Left cardiac atrium (tissue), 4 donors: ENCODE results near the gene KIAA1671. TPM values are rescaled to one million over a fixed set of nuclear protein-coding genes. Genes with fewer than 3 reads are reported as not detected.
A peak's percentile ranks its signal among the peaks of the same experiment; 100 is the strongest.

Experiments used
- ATAC-seq, 2 donors: fragments of 200-7000 bp; cut with Tn5 transposase; one replicate each; pipeline ENCODE4 v1.9.1; 2020; ENCODE audit warnings: mild to moderate bottlenecking in 2 of 2, moderate library complexity in 2 of 2
- DNase-seq: peaks from one replicate; pipeline ENCODE4 v3.0.0-alpha.2; 2020
- intact Hi-C, 2 donors: fragments of 100-400 bp; cut with DNase I; formaldehyde crosslinking; loops; one replicate each; pipeline versions ENCODE4 v1.14.1 to v1.15.1; 2022 to 2023
- total RNA-seq, 2 donors: library from RNA; stranded (reverse); fragmentation: NEBNext Ultra II Directional; extraction: Animal tissue kit (Norgen Biotek cat#: 25700); gene quantifications; one replicate each; pipeline ENCODE4 v1.2.1, GENCODE V29; 2021
- donor health status: DM: no; HTN: yes; CAD: no.
- donor health status: DM: no; HTN: yes; CAD: no; lungs with severe emphysema.
- donor health status: DM: yes; HTN: yes; CAD: no.
- donor health status: Dilated cardiomyopathy.

The KIAA1671 gene
- total RNA-seq, 2 donors from 2014 or later, result 18.2 to 20.7 TPM

DNA sequence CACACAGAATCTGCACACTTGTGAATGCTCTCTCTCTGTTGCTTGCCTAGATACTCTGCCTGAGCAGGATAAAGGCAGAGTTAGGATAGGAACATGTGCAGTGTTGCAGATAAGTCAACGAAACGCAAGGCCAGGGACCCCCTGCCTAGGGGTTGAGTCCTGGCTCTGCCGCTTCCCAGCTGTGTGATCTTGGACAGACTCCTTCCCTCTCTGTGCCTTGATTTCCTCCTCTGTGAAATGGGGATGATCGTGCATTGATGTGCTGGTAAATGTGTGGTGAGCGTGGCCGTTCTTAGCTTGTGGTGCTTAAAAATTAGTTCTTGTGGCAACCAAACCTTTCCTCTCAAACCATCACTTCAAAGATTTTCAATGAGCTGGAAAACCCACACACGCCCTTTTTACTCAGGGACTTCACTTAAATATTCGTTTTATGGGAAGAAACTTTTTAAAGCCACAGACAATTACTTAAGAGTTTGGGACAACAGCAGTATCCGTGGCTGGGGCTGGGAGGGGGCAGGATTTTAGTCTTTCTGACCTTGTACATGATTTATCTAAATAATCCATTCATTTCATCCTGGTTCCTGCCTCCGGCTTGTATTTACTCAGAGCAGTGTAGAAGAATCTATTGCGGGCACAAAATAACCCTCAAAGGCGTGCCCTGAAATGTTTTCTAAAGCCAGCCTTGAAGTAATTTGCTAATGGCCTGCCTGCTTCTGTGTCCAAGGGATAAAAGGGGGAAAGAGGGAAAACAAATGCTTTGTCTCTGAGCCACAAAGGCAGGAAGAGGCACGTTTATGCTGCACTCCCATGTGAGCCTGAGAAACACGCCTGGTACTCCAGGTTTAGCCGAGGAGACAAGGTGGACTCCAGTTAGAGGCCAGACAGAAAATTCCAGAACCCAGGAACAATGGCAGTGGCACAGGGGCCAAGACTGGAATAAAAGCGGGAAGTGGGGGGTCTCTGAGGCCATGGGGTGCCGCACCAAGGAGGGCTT, 162.2 kb downstream of the KIAA1671 start:
- intact Hi-C loops, result no loop called here
- ATAC-seq, result no peak
- DNase-seq, result no peak

DNA sequence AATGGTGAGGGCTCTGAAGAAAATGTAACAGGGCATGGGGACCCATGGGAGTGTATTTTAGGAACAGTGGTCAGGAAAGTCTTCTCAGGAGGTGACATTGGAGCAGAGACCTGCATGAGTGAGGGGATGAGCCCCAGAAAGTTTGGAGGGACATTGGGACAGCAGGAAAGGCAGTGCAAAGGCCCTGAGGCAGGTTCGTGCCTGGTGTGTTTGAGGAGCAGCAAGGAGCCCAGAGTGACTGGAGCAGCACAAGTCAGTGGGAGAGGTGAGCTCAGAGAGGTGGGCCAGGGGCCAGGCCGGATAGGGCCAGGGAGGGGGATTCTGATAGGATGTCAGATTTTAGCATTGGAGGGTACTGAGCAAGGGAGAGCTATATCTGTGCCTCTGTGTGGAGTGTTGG, 167.1 kb downstream of the KIAA1671 start:
- no peak for ATAC-seq
- DNase-seq, result no peak
- intact Hi-C loops, result no loop called here

DNA sequence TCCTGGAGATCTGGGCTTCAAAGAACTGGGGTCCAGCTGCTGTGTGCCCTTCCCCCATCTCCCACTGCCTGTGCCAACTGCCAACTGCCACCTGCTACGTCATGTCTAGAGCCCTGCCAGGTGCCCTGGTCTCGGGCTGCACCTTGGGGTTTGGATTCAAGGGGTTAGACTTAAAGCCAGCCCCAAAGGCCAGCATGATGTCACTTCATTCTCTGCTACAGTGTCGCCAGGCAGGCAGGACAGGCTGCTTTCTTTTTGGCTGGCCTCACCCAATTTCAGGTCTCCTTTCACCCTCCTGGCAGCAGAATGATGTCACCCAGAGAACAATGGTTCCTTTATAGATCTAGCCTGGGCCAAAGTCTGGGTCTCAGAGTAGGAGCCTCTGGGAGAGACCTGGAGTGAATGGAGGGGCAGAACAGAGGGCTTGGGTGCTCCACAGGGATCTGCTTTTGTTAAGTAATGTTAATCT, 167.6 kb downstream of the KIAA1671 start:
- peak; percentile 59 to 64 for ATAC-seq
- intact Hi-C loops, result no loop called here
- DNase-seq, result no peak

DNA sequence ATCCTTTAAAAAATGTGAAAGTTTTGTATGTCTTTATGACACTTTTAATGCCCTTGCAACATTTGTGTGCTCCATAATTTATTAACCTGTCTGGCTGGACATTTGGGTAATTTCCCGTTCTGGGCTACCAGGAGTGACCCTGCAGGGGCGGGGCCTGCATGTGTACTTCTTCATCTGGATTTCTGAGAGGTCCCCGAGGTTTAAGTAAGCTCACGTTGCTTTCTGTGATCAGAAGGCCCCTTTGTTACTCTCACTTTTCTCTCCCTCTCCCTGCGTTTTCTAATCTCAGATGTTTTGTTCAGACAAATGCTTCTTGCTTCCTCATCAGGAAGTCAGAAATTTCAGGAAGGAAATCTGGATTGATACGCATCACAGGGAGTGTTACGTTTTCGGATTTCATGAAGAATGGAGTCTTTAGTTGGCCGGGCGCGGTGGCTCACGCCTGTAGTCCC, 168.3 kb downstream of the KIAA1671 start:
- DNase-seq (no peak), ATAC-seq (peak; percentile 17 to 30)
- intact Hi-C loops, result no loop called here

DNA sequence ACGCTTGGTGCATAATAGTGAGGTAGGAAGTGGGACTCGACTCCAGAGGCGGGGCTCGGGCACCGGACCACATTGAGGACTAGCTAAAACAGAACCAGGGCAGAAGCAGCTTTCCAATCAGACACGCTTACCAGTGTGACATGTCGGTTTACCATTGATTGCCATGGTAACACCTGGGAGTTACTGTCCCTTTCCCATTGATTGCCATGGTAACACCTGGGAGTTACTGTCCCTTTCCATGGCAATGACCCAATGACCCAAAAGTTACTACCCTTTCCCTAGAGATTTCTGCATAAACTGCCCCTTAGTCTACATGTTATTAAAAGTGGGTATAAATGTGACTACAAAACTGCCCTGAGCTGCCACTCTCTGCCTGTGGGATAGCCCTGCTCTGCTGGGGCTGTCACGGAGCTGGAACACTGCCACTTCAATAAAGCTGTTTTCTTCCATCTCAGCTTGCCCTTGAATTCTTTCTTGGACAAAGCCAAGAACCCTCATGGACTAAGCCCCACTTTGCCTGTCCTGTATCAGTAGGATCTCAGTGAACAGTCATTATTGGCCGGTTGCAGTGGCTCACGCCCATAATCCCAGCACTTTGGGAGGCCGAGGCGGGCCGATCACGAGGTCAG, 169.7 kb downstream of the KIAA1671 start:
- DNase-seq (no peak), ATAC-seq (no peak)
- intact Hi-C loops, result no loop called here

DNA sequence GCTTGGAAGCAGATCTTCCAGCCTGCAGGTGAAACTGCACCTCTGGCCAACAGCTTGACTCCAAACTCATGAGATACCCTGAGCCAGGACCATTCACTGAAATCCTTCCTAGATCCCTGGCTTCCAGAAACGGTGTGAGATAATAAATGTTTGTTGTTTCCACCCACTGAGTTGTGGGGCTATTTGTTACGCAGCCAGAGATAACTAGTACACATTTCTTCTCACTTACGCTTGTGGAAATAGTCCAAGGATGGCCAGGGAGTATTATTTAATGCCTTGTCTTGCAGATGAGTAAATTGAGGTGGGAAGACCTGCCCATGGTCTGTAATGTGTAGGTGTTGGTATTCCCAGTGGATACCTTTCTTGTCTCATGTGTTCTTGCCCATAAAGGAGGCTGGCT, 171.2 kb downstream of the KIAA1671 start:
- ATAC-seq, result no peak
- DNase-seq, result no peak
- intact Hi-C loops, result no loop called here

DNA sequence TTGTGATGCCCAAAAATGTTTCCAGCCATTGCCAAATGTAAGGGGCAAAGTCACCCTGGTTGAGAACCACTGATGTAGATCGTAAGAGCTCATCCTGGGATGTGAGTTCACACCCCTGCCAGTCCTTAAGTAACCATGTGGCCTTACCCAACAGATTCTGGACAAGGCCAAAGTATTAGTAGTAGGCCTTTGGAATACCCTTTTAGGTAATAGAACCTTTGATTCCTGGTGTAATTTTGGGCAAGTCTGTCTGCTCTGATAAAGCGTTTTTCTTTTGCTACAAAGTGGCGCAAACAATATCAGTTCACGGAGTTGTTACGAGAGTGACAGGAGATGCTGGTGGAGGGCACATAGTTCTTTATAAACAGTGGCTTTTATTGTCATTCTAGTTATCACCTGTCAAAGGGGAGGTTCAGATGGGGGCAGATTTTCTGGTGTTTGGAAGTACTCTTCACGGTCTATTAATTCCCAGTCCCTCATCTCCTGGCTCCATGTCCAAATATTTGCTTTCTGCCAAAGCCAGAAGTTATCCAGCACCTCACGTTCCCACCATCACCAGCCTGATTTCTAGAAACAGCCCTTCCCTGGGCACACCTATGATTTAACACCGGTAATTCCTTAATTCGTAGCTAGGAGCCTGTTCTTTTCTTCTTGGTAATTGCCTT, 173.3 kb downstream of the KIAA1671 start:
- intact Hi-C loops, result no loop called here
- no peak for DNase-seq
- ATAC-seq, result no peak

DNA sequence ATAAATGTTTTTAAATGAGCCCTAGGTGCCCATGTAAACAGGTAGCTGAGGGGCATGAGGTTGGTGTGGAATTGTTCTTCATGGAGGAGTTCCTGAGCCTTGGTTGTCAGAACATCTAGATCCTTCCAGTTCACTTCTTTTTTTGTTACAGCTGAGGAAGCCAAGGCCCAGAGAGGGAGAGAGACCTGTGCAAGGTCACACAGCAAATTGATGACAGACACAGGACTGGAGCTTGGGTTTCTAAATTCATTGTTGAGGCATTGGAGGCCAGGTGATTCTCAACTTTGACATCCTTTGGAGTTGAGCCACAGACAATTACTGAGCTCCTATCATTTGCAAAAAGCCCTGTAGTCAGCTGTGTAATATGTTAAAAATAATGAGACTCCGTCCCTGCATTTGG, 174.0 kb downstream of the KIAA1671 start:
- intact Hi-C loops, result no loop called here
- no peak for ATAC-seq
- no peak for DNase-seq

DNA sequence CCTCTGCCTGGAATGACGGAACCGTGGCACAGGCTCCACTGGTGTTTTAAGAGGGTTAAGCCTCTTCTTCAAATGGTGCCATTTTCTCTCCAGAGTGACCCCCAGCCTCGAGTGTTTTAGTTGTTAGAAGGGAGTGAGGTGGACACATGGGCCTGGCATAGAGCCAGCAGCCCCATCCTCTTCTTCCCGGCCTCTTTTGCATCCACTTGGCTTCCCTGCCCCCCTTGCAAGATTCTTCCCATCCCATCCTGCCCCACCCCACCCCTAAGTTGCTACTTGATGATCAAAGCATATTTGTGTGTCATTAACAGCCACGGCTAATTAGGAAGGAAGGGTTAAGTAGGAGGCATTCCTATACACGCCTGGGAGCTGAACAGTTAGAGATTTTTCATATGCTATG, 174.8 kb downstream of the KIAA1671 start:
- intact Hi-C loops, result no loop called here
- ATAC-seq, result no peak
- DNase-seq, result no peak

DNA sequence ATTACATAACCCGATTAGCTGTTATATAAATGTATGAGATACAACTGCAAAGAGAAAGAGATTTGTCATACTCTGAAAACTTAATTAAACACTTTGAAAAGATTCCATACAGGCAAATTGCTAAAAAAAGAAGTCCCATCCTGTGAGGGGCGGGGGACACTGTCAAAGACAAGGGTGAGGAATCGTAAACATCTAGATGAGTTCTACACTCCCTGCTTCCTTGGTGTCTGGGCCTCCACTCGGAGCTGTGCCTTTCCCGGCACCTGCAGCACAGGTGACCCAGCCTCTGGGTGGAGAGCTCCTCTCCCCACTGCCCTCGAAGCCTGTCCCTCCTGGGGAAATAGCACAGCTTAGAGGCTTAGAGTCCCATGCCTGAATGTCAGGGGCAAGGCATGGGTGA, 177.9 kb downstream of the KIAA1671 start:
- ATAC-seq (no peak), DNase-seq (no peak)
- intact Hi-C loops, result no loop called here

DNA sequence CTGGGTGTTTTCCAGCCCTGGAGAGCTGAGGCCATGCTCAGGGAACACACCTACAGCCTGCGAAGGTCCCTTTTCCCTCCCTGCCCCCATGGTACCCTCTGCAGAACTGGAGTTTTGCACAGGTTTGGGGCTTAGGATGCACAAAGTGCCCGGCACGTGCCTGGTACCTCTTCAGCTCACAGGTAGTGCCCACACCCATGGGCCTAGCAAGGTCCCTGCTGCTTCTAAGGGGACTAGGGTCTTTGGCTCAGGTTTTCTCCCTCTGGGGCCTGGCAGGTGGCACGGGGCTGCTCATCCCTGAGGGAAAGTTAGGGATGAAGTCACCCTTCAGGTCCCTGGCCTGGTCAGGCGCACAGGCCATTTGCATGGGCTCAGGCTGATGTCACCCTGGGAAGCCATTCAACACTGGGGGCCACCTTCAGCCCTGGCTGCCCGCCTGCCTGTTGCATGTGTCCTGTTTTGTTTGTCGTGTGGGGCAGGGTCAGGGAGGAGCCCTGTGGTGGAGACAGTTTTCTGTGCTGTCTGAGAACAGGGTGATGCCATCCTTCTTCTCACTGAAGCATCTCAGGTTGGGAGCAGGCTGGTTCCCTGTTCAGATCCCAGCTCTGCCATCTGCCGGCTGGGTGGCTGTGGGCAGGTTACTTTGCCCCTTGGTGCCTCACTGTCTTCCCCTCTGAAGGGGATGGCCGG, 178.8 kb downstream of the KIAA1671 start:
- ATAC-seq, result no peak

DNA sequence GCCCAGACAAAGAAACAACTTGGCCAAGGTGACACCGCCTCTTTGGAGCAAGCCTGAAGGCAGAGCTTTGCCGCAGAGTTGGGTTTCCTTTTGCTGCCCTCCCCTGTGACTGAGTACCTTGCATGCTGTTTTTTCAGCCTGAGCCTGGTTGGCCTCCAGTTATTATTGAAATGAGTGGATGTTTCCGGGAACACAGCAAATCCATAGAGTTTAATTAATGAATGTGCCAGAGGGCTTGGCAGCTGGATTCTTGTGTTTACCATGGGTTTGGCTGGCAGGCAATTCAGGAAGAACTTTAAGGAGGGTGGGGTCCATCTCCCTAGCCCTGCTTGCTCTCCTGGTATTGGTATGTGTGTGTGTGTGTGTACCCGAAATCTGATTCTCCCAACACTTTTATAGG, 181.5 kb downstream of the KIAA1671 start:
- intact Hi-C loops, result no loop called here
- ATAC-seq (peak; percentile 44 to 59), DNase-seq (peak; percentile 41)

More for the DNA sequence above, 178.8 kb downstream of the KIAA1671 start:
- intact Hi-C loops, result no loop called here
- no peak for DNase-seq

DNA sequence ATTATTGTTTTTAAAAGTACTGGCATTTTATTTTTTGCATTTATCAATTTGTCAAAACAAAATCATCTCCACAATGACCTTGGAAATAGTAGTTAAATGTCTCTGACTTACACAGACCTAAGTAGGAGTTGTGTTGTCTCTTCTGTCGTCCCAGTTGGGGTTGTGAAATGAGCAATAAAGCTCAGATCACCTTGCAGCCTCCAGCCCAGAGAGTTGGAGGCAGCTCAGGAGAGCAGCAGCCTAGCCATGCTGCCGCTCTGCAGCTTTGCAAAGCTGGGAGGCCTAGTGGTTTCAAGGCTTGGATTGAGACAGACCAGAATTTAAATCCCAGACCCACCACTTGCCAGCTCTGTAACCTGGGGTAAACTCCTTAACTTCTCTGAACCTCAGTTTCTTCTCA, 181.9 kb downstream of the KIAA1671 start:
- DNase-seq, result no peak
- intact Hi-C loops, result no loop called here
- no peak for ATAC-seq

DNA sequence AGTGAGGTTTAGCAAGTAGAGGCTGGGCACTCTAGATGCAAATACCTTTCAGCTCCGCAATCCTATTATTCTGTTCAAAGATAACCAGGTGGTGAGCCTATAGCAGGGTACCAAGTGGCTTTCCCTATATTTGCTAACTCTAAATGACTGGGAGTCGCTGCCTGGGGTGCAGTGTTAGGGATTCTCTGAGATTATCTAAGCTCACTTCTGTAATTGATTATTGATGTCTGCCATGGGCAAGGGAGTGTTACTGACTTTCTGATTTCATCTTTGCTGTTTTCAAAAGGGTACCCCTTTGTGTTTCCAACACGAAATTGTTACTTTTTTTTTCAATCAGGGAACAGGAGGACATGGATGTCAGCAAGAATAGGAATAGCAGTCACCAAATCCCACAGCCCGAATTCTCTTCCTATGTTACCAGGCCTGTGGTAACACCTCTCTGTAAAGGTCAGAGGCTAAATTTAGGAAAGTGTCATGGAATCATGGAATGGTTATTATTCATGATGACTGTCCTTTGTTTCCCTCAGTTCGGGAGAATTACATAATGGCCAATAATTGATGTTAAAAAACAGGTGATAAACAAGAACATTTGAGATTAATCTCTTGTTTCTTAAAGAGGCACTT, 184.5 kb downstream of the KIAA1671 start:
- intact Hi-C loops, result no loop called here
- no peak for ATAC-seq
- no peak for DNase-seq

DNA sequence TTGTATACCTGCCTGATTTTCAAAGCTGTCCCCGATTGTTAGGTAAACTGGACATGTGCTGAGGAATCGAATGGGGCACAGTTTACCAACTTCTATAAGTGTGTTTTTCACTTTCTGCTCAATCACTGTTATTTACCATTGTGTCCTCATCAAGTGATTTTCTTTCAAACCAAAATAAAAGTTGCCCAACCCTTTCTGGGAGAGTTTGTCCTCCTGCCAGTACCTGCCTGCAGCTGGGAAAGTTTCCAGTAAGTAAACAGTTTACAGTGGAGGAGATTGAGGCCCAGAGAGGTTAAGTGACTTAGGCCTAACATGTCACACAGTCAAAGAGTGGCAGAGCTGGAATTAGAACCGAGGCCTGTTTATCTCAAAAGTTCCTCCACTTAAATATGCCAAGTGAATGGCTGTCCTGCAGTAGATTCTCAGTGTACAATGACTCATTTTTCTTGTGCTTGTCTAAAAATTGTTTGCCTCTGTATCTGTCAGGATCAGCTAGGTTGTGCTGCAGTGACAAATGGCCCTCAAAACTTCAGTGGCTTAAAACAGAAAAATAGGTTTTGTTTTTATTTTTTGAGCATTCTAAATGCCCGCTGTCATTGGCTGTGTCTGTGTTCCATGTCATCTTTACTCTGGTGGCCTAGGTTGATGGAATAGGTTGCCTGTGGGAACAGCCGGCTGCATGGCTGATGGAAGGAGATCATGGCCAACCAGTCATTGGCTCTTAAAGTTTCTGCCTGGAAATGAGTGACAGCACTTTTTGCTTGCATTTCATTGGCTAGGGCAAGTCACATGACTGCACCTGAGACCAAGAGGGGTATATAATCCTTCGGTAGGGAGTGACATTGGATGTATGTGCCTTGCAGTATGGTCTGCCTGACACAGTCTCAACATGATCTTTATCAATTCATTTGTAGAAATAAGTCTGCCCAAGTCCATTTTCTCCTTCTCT, 185.3 kb downstream of the KIAA1671 start:
- DNase-seq (no peak), ATAC-seq (no peak)
- intact Hi-C loops, result no loop called here

DNA sequence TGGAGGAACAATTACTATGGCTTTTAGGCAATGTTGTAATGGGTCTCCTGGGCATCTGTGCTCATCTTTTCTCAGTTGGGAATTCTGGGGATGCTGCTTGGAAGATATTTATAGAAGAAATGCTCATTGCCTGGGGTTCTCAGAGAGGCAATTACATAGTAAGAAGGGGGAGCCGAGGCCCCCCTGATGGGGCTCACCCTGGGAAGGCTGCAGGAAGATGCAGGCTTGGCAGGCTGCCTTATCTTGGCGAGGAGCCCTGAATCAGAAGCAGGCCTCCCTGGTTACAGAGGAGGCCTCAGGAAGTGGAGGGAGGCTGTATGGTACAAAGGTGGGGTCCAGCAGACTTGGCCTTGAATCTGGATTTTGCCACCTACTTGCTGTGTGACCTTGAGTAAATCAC, 186.5 kb downstream of the KIAA1671 start:
- intact Hi-C loops, result no loop called here
- peak in 1 of 2 donors; percentile 43 for ATAC-seq
- DNase-seq, result peak; percentile 56

DNA sequence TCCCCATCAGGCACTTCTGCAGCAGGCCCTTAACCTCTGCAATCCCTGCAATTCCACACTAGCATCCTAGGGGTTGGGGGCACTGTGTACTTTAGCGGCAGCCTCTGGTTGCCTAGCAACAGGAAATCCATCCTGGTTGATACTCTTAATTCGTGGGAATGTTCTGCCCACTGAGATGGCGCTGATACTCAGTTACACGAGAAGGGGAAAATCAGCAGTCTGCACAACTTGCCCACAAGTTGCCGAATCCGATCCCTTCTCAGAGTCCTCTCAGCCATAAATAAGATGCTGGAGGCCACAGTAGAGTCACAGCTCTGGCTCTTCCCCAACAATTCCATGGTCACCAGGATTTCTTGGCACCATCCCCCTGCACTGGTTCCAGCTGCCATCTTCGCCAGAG, 189.6 kb downstream of the KIAA1671 start:
- ATAC-seq (no peak), DNase-seq (no peak)
- intact Hi-C loops, result no loop called here
